COR-L47 (cell line): ENCODE data around the gene INAVA.
"Not testable (repeated sequence)": the region's sequence is repeated elsewhere in the genome, so short reads cannot be mapped to it uniquely, and the experiment has no call there.

ENCODE experiments used
- DNase-seq: peaks from one replicate; lab custom pipeline; 2025; lab: John Stamatoyannopoulos, UW

INAVA gene

GRCh38 chr1:200899015-200899386, 4.3 kb downstream of the INAVA start:
- no peak for DNase-seq

GRCh38 chr1:200899451-200899915, 4.8 kb downstream of the INAVA start:
- no peak for DNase-seq

- DNase-seq = no peak
Observed at GRCh38 chr1:200899954-200900867, 5.5 kb downstream of the INAVA start.

- no peak for DNase-seq
Observed at GRCh38 chr1:200900877-200901276, 6.2 kb downstream of the INAVA start.

GRCh38 chr1:200901350-200901749, 6.7 kb downstream of the INAVA start:
- no peak for DNase-seq

- DNase-seq = no peak
Observed at GRCh38 chr1:200901796-200902444, 7.2 kb downstream of the INAVA start.

GRCh38 chr1:200903793-200904192, 9.1 kb downstream of the INAVA start:
- no peak for DNase-seq

- no peak for DNase-seq
Observed at GRCh38 chr1:200904772-200905171, 10.1 kb downstream of the INAVA start.

GRCh38 chr1:200905411-200906052, 10.8 kb downstream of the INAVA start:
- DNase-seq = no peak

GRCh38 chr1:200906491-200906890, 11.8 kb downstream of the INAVA start:
- no peak for DNase-seq

- no peak for DNase-seq
Observed at GRCh38 chr1:200907611-200908097, 13.0 kb downstream of the INAVA start.

GRCh38 chr1:200908191-200908868, 13.6 kb downstream of the INAVA start:
- no peak for DNase-seq

- no peak for DNase-seq
Observed at GRCh38 chr1:200909071-200909470, 14.4 kb downstream of the INAVA start.

GRCh38 chr1:200909757-200910239, 15.1 kb downstream of the INAVA start:
- no peak for DNase-seq

- DNase-seq = no peak
Observed at GRCh38 chr1:200911361-200911760, 16.7 kb downstream of the INAVA start.

GRCh38 chr1:200911936-200912335, 17.2 kb downstream of the INAVA start:
- DNase-seq = not testable (repeated sequence)

- DNase-seq = no peak
Observed at GRCh38 chr1:200912737-200913407, 18.2 kb downstream of the INAVA start.

- DNase-seq = no peak
Observed at GRCh38 chr1:200916152-200916551, 21.5 kb downstream of the INAVA start.

- DNase-seq = no peak
Observed at GRCh38 chr1:200916681-200917080, 22.0 kb downstream of the INAVA start.

GRCh38 chr1:200917291-200917817, 22.7 kb downstream of the INAVA start:
- no peak for DNase-seq

- DNase-seq = no peak
Observed at GRCh38 chr1:200918006-200918405, 23.3 kb downstream of the INAVA start.
